ENCODE data around the gene ASAP2.
"Not testable (repeated sequence)": the region's sequence is repeated elsewhere in the genome, so short reads cannot be mapped to it uniquely, and the experiment has no call there.

ASAP2 gene

GRCh38 chr2:9377461-9378097, 171.0 kb downstream of the ASAP2 start:
- DNase-seq: no peak

GRCh38 chr2:9378433-9379390, 172.1 kb downstream of the ASAP2 start:
- no peak for DNase-seq

GRCh38 chr2:9379391-9379755, 172.8 kb downstream of the ASAP2 start:
- no peak for DNase-seq

- DNase-seq: peak in 1 of 51 donors; percentile 22
Observed at GRCh38 chr2:9380702-9381628, 174.4 kb downstream of the ASAP2 start.

- DNase-seq: no peak
Observed at GRCh38 chr2:9382604-9383235, 176.1 kb downstream of the ASAP2 start.

GRCh38 chr2:9384521-9384920, 177.9 kb downstream of the ASAP2 start:
- DNase-seq: no peak

- no peak for DNase-seq
Observed at GRCh38 chr2:9385841-9386240, 179.2 kb downstream of the ASAP2 start.

- no peak for DNase-seq
Observed at GRCh38 chr2:9388199-9388681, 181.6 kb downstream of the ASAP2 start.

GRCh38 chr2:9388950-9389911, 182.6 kb downstream of the ASAP2 start:
- no peak for DNase-seq

GRCh38 chr2:9390151-9390850, 183.7 kb downstream of the ASAP2 start:
- DNase-seq: no peak

GRCh38 chr2:9390991-9391390, 184.4 kb downstream of the ASAP2 start:
- DNase-seq: no peak

- DNase-seq: no peak
Observed at GRCh38 chr2:9391961-9392720, 185.5 kb downstream of the ASAP2 start.

GRCh38 chr2:9392898-9393765, 186.5 kb downstream of the ASAP2 start:
- peak in 4 of 51 donors; percentile 2 to 12 (median 8) for DNase-seq

- no peak for DNase-seq
Observed at GRCh38 chr2:9394816-9395215, 188.2 kb downstream of the ASAP2 start.

- no peak for DNase-seq
Observed at GRCh38 chr2:9397201-9397600, 190.6 kb downstream of the ASAP2 start.

- DNase-seq: not testable (repeated sequence)
Observed at GRCh38 chr2:9398251-9398650, 191.6 kb downstream of the ASAP2 start.
